NCI-H1048 (cell line): ENCODE results near the gene CSNK1A1.
"Not testable (repeated sequence)": the region's sequence is repeated elsewhere in the genome, so short reads cannot be mapped to it uniquely, and the experiment has no call there.

ENCODE experiments used
- DNase-seq: peaks from one replicate; lab custom pipeline; 2025; lab: John Stamatoyannopoulos, UW

Gene CSNK1A1

GRCh38 chr5:149528281-149529060, 22.8 kb downstream of the CSNK1A1 start:
- no peak for DNase-seq

GRCh38 chr5:149526845-149527590, 24.2 kb downstream of the CSNK1A1 start:
- DNase-seq, result no peak

- no peak for DNase-seq
These were observed 29.2 kb downstream of the CSNK1A1 start for GRCh38 chr5:149521739-149522685.

- DNase-seq, result no peak
These were observed 31.6 kb downstream of the CSNK1A1 start for GRCh38 chr5:149519601-149520000.

GRCh38 chr5:149518620-149519019, 32.6 kb downstream of the CSNK1A1 start:
- no peak for DNase-seq

GRCh38 chr5:149517461-149518122, 33.6 kb downstream of the CSNK1A1 start:
- no peak for DNase-seq

GRCh38 chr5:149514512-149514911, 36.7 kb downstream of the CSNK1A1 start:
- DNase-seq, result no peak

- not testable (repeated sequence) for DNase-seq
These were observed 37.8 kb downstream of the CSNK1A1 start for GRCh38 chr5:149513372-149513947.

GRCh38 chr5:149510136-149510535, 41.1 kb downstream of the CSNK1A1 start:
- DNase-seq, result no peak

- no peak for DNase-seq
These were observed 46.6 kb downstream of the CSNK1A1 start for GRCh38 chr5:149504677-149505076.

GRCh38 chr5:149503006-149503405, 48.2 kb downstream of the CSNK1A1 start:
- no peak for DNase-seq

- DNase-seq, result no peak
These were observed 50.2 kb downstream of the CSNK1A1 start for GRCh38 chr5:149500922-149501582.

GRCh38 chr5:149498724-149499336, 52.4 kb downstream of the CSNK1A1 start:
- no peak for DNase-seq

- DNase-seq, result no peak
These were observed 53.9 kb downstream of the CSNK1A1 start for GRCh38 chr5:149497357-149497756.

GRCh38 chr5:149496917-149497316, 54.3 kb downstream of the CSNK1A1 start:
- no peak for DNase-seq

- DNase-seq, result no peak
These were observed 55.1 kb downstream of the CSNK1A1 start for GRCh38 chr5:149496166-149496565.

- DNase-seq, result no peak
These were observed 55.6 kb downstream of the CSNK1A1 start for GRCh38 chr5:149495673-149496072.

- DNase-seq, result peak; percentile 34
These were observed 57.9 kb downstream of the CSNK1A1 start for GRCh38 chr5:149493316-149493715.

GRCh38 chr5:149492781-149493180, 58.5 kb downstream of the CSNK1A1 start:
- no peak for DNase-seq
